ENCODE data around the gene CD7. TPM values are rescaled to one million over a fixed set of nuclear protein-coding genes. Genes with fewer than 3 reads are reported as not detected.

The CD7 gene
- total and polyA plus RNA-seq, 2 donors (not counting 1 experiment from before 2014, with no cell fraction given), result 0.67 to 1.3 TPM

DNA sequence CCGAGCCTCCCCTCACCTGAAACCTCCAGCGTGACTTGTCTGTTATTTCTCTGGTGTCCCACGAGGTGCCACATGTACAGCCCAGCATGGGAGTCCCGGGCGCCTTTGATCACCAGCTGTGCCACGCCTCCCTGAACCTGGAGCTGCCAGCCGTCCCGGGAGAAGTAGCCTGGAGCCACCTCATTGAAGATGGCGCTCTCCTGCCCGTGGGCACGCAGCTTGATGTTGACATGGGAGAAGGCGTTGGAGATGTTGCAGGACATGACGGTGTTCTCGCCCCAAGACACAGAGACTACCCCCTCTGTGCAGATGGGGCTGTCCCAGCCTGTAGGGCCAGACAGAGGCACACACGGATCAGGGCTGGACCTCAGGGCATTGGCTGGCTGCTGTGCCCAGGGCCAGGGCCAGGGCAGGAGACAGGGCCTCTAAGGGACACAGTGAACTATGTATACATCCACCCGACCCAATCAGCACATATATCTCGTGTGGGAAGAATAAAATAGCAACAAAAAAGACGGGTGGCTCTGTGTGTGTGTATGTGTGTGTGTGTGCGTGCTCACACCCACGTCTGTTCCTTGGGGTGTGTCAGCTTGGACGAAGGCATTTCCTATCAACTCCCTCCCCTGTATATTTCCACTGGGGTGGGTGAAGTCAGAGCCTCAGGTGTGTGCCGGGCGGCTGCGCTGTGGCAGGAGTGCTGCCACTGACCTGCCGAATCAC lies 7.3 kb upstream of the CD7 start:
- Histone ChIP-seq H3K36me3 (replicated peaks in 1 of 2; ENCODE audit: control extremely low read depth in 1 of 2, control insufficient read depth in 1 of 2, extremely low read depth in 1 of 2, insufficient read depth in 2 of 2, low read length in 1 of 2) (no peaks in the 10 kb centered on the region), H3K79me2 (ENCODE audit: control insufficient read depth, insufficient read depth, low read length) (no peaks in the 10 kb centered on the region), H3K4me1 (ENCODE audit: control insufficient read depth in 2 of 2, insufficient read depth in 2 of 2, low read length in 2 of 2) (peaks cover 8 to 9% of the 10 kb centered on the region in 2 donors), H3K4me2 (replicated peaks; ENCODE audit: low read depth, low read length, poor library complexity, severe bottlenecking) (no peak overlapping the region), H3K9me3 (ENCODE audit: control extremely low read depth in 1 of 3, control insufficient read depth in 2 of 3, insufficient read depth in 1 of 3, low read length in 2 of 3) (peaks cover 0 to 5% (median 0%) of the 10 kb centered on the region in 3 donors), H3K4me3 (ENCODE audit: control extremely low read depth in 1 of 5, extremely low read depth in 1 of 5, insufficient read depth in 1 of 5, low read depth in 2 of 5, low read length in 4 of 5) (no peak overlapping the region), H3K27ac (ENCODE audit: low read length in 2 of 2) (no peak overlapping the region), H3K9ac (ENCODE audit: low read length) (no peak overlapping the region), H2AFZ (ENCODE audit: insufficient read depth, low read depth, low read length, poor library complexity, severe bottlenecking) (no peak overlapping the region), H3K27me3 (replicated peaks in 1 of 4; ENCODE audit: control extremely low read depth in 1 of 4, control insufficient read depth in 3 of 4, insufficient read depth in 4 of 4, low read length in 3 of 4) (peaks cover 0 to 39% (median 8%) of the 10 kb centered on the region in 4 experiments), H4K20me1 (ENCODE audit: control insufficient read depth, insufficient read depth, low read length, poor library complexity, severe bottlenecking) (no peaks in the 10 kb centered on the region)
- no peak for DNase-seq
- POLR2A ChIA-PET, result no interaction called here
- H3K27ac Mint-ChIP-seq, result no peak overlapping the region
- TF ChIP-seq, protein P1, sequence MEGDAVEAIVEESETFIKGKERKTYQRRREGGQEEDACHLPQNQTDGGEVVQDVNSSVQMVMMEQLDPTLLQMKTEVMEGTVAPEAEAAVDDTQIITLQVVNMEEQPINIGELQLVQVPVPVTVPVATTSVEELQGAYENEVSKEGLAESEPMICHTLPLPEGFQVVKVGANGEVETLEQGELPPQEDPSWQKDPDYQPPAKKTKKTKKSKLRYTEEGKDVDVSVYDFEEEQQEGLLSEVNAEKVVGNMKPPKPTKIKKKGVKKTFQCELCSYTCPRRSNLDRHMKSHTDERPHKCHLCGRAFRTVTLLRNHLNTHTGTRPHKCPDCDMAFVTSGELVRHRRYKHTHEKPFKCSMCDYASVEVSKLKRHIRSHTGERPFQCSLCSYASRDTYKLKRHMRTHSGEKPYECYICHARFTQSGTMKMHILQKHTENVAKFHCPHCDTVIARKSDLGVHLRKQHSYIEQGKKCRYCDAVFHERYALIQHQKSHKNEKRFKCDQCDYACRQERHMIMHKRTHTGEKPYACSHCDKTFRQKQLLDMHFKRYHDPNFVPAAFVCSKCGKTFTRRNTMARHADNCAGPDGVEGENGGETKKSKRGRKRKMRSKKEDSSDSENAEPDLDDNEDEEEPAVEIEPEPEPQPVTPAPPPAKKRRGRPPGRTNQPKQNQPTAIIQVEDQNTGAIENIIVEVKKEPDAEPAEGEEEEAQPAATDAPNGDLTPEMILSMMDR (IDR thresholded peaks at IDR 0.05), result no peak
- TF ChIP-seq EZH2 (IDR thresholded peaks at IDR 0.05; ENCODE audit: borderline replicate concordance, insufficient read depth, low read depth, low read length, poor library complexity, severe bottlenecking), result no peak
- no peak for ATAC-seq (ENCODE audit: low read depth)
- intact Hi-C loops (cut with micrococcal nuclease), result no loop called here
- H3K9me3 Mint-ChIP-seq (ENCODE audit: insufficient read depth), result no peaks in the 10 kb centered on the region
- peaks cover 6% of the 10 kb centered on the region for H3K27me3 Mint-ChIP-seq
- WGBS (ENCODE audit: insufficient coverage), result 73% methylated on average over 14 of the region's 25 CpGs
- CTCF ChIA-PET, result interaction anchor here (1.4 to 6.7 kb wide), 2 partner anchors 21 to 88 kb away, joined by 4 to 53 read pairs; no protein-coding TSS in a partner anchor
- peaks cover 3% of the 10 kb centered on the region for H3K4me1 Mint-ChIP-seq
- no peak overlapping the region for H3K4me3 Mint-ChIP-seq

- Histone ChIP-seq H3K4me1 (ENCODE audit: control insufficient read depth in 2 of 2, insufficient read depth in 2 of 2, low read length in 2 of 2) (peaks cover 8 to 9% of the 10 kb centered on the region in 2 donors), H3K9ac (ENCODE audit: low read length) (no peak overlapping the region), H3K4me3 (ENCODE audit: control extremely low read depth in 1 of 5, extremely low read depth in 1 of 5, insufficient read depth in 1 of 5, low read depth in 2 of 5, low read length in 4 of 5) (no peak overlapping the region), H2AFZ (ENCODE audit: insufficient read depth, low read depth, low read length, poor library complexity, severe bottlenecking) (no peak overlapping the region), H3K9me3 (ENCODE audit: control extremely low read depth in 1 of 3, control insufficient read depth in 2 of 3, insufficient read depth in 1 of 3, low read length in 2 of 3) (peaks cover 0 to 15% (median 0%) of the 10 kb centered on the region in 3 donors), H3K79me2 (ENCODE audit: control insufficient read depth, insufficient read depth, low read length) (no peaks in the 10 kb centered on the region), H4K20me1 (ENCODE audit: control insufficient read depth, insufficient read depth, low read length, poor library complexity, severe bottlenecking) (no peaks in the 10 kb centered on the region), H3K36me3 (replicated peaks in 1 of 2; ENCODE audit: control extremely low read depth in 1 of 2, control insufficient read depth in 1 of 2, extremely low read depth in 1 of 2, insufficient read depth in 2 of 2, low read length in 1 of 2) (no peaks in the 10 kb centered on the region), H3K27me3 (replicated peaks in 1 of 4; ENCODE audit: control extremely low read depth in 1 of 4, control insufficient read depth in 3 of 4, insufficient read depth in 4 of 4, low read length in 3 of 4) (peaks cover 0 to 31% (median 6%) of the 10 kb centered on the region in 4 experiments), H3K4me2 (replicated peaks; ENCODE audit: low read depth, low read length, poor library complexity, severe bottlenecking) (no peak overlapping the region), H3K27ac (ENCODE audit: low read length in 2 of 2) (no peak overlapping the region)
- no peak overlapping the region for H3K27ac Mint-ChIP-seq
- ChIA-PET CTCF (interaction anchor here (1.2 to 6.7 kb wide), 4 partner anchors 23 to 118 kb away, joined by 3 to 68 read pairs (median 39); no protein-coding TSS in a partner anchor), POLR2A (no interaction called here)
- H3K27me3 Mint-ChIP-seq, result peaks cover 4% of the 10 kb centered on the region
- TF ChIP-seq, protein P1 (IDR thresholded peaks at IDR 0.05), result no peak
- TF ChIP-seq EZH2 (IDR thresholded peaks at IDR 0.05; ENCODE audit: borderline replicate concordance, insufficient read depth, low read depth, low read length, poor library complexity, severe bottlenecking), result no peak
- 77% methylated on average over 19 of the region's 21 CpGs for whole genome bisulfite sequencing (ENCODE audit: insufficient coverage)
- H3K9me3 Mint-ChIP-seq (ENCODE audit: insufficient read depth), result no peaks in the 10 kb centered on the region
- intact Hi-C loops (cut with micrococcal nuclease), result no loop called here
- H3K4me1 Mint-ChIP-seq, result peaks cover 3% of the 10 kb centered on the region
- DNase-seq (no peak), ATAC-seq (ENCODE audit: low read depth) (no peak)
- no peak overlapping the region for H3K4me3 Mint-ChIP-seq
Observed at GRCh38 chr17:82323514-82324234, 6.3 kb upstream of the CD7 start.
